OCI-LY1 (cell line): ENCODE results near the gene ASF1A.

Source experiments
- H2AFZ ChIP-seq: fragments of 200-600 bp; sonication (generic), shearing (Covaris generic); 2 replicates; pipeline ENCODE4 v1.6.0; 2014; ENCODE audit warnings: antibody characterized with exemption, mild to moderate bottlenecking, low read length
- H3F3A ChIP-seq: fragments of 200-600 bp; sonication (generic), shearing (Covaris generic); 2 replicates; pipeline ENCODE4 v1.6.0; 2014; ENCODE audit warnings: mild to moderate bottlenecking, antibody characterized with exemption, low read length, moderate library complexity; ENCODE audit not compliant: insufficient read depth
- H3K27ac ChIP-seq: fragments of 200-600 bp; sonication (generic); 2 replicates; pipeline ENCODE4 v1.5.1; 2014; ENCODE audit warnings: low read length, mixed run types, mild to moderate bottlenecking, low read depth; ENCODE audit not compliant: poor library complexity, severe bottlenecking
- H3K27me3 ChIP-seq: fragments of 200-600 bp; sonication (generic); 2 replicates; pipeline ENCODE4 v1.6.0; 2014; ENCODE audit warnings: antibody characterized with exemption, mild to moderate bottlenecking, low read length, moderate library complexity; ENCODE audit not compliant: insufficient read depth
- H3K36me3 ChIP-seq: fragments of 200-600 bp; sonication (generic); 2 replicates; pipeline ENCODE4 v1.6.1; 2014; ENCODE audit warnings: mild to moderate bottlenecking, antibody characterized with exemption, low read length, moderate library complexity, mixed read lengths; ENCODE audit not compliant: insufficient read depth
- H3K4me1 ChIP-seq: fragments of 200-600 bp; sonication (generic); 2 replicates; pipeline ENCODE4 v1.5.1; 2014; ENCODE audit warnings: mild to moderate bottlenecking, low read length, moderate library complexity; ENCODE audit not compliant: insufficient read depth, severe bottlenecking
- H3K4me2 ChIP-seq: fragments of 200-600 bp; sonication (generic), shearing (Covaris generic); 2 replicates; pipeline ENCODE4 v1.6.1; 2014; ENCODE audit warnings: low read length
- H3K4me3 ChIP-seq: fragments of 200-600 bp; sonication (generic); 2 replicates; pipeline ENCODE4 v1.5.1; 2014; ENCODE audit warnings: low read length, low read depth, mild to moderate bottlenecking, mixed read lengths; ENCODE audit not compliant: poor library complexity, severe bottlenecking
- H3K79me2 ChIP-seq: fragments of 200-600 bp; shearing (Covaris generic); 2 replicates; pipeline ENCODE4 v1.6.1; 2016; ENCODE audit warnings: mixed run types, low read length, mixed read lengths; ENCODE audit not compliant: insufficient read depth
- H3K9ac ChIP-seq: fragments of 200-600 bp; sonication (generic), shearing (Covaris generic); 2 replicates; pipeline ENCODE4 v1.6.1; 2014; ENCODE audit warnings: mild to moderate bottlenecking, low read length, mixed read lengths
- H3K9me2 ChIP-seq: fragments of 200-600 bp; sonication (generic), shearing (Covaris generic); 2 replicates; pipeline ENCODE4 v1.6.1; 2014; ENCODE audit warnings: low read depth, mild to moderate bottlenecking, low read length, mixed read lengths
- H3K9me3 ChIP-seq: fragments of 200-600 bp; shearing (Covaris generic); 2 replicates; pipeline ENCODE4 v1.6.1; 2014; ENCODE audit warnings: low read length, mixed read lengths
- H4K20me1 ChIP-seq: fragments of 200-600 bp; sonication (generic), shearing (Covaris generic); 2 replicates; pipeline ENCODE4 v1.6.0; 2016; ENCODE audit warnings: mild to moderate bottlenecking, low read length; ENCODE audit not compliant: insufficient read depth
- CTCF ChIP-seq: fragments of 200-600 bp; sonication (generic), shearing (Covaris generic); IDR thresholded peaks from 2 replicates; pipeline ENCODE4 v1.5.1; 2017; ENCODE audit warnings: mild to moderate bottlenecking, antibody characterized with exemption, low read length, moderate library complexity, mixed read lengths
- EZH2 ChIP-seq: fragments of 200-600 bp; sonication (generic), shearing (Covaris generic); IDR thresholded peaks from 2 replicates; pipeline ENCODE4 v1.8.0; 2017; ENCODE audit warnings: borderline replicate concordance, mixed run types, mild to moderate bottlenecking, antibody characterized with exemption, low read length, moderate library complexity, mixed read lengths

The ASF1A gene

GRCh38 chr6:118952683-118953082 is 58.7 kb downstream of the ASF1A start:
- Histone ChIP-seq H3K36me3 (no peaks in the 10 kb centered on the region), H3K27ac (no peak overlapping the region), H4K20me1 (no peaks in the 10 kb centered on the region), H3K4me2 (no peak overlapping the region), H3K4me3 (no peak overlapping the region), H3K4me1 (no peaks in the 10 kb centered on the region), H3K9me2 (no peaks in the 10 kb centered on the region), H2AFZ (no peak overlapping the region), H3K27me3 (no peaks in the 10 kb centered on the region), H3K9ac (no peak overlapping the region), H3K9me3 (no peaks in the 10 kb centered on the region), H3K79me2 (no peaks in the 10 kb centered on the region), H3F3A (no peaks in the 10 kb centered on the region)
- TF ChIP-seq CTCF (no peak), EZH2 (no peak)

- no peak for TF ChIP-seq CTCF
- no peak for TF ChIP-seq EZH2
- Histone ChIP-seq H3K27me3 (no peaks in the 10 kb centered on the region), H3K4me3 (no peak overlapping the region), H3K9me3 (no peaks in the 10 kb centered on the region), H3K9me2 (no peaks in the 10 kb centered on the region), H4K20me1 (no peaks in the 10 kb centered on the region), H3K9ac (no peak overlapping the region), H2AFZ (no peak overlapping the region), H3K79me2 (no peaks in the 10 kb centered on the region), H3K4me2 (no peak overlapping the region), H3F3A (no peaks in the 10 kb centered on the region), H3K36me3 (no peaks in the 10 kb centered on the region), H3K4me1 (no peaks in the 10 kb centered on the region), H3K27ac (no peak overlapping the region)
These were observed 59.4 kb downstream of the ASF1A start for GRCh38 chr6:118953391-118953790.
